NCI-H2081 (cell line): ENCODE data around the gene HLA-E.
"Not testable (repeated sequence)": the region's sequence is repeated elsewhere in the genome, so short reads cannot be mapped to it uniquely, and the experiment has no call there.

Experiments used
- DNase-seq, 2 experiments: peaks; one replicate each; lab custom pipeline; 2025; lab: John Stamatoyannopoulos, UW

The HLA-E gene

DNA sequence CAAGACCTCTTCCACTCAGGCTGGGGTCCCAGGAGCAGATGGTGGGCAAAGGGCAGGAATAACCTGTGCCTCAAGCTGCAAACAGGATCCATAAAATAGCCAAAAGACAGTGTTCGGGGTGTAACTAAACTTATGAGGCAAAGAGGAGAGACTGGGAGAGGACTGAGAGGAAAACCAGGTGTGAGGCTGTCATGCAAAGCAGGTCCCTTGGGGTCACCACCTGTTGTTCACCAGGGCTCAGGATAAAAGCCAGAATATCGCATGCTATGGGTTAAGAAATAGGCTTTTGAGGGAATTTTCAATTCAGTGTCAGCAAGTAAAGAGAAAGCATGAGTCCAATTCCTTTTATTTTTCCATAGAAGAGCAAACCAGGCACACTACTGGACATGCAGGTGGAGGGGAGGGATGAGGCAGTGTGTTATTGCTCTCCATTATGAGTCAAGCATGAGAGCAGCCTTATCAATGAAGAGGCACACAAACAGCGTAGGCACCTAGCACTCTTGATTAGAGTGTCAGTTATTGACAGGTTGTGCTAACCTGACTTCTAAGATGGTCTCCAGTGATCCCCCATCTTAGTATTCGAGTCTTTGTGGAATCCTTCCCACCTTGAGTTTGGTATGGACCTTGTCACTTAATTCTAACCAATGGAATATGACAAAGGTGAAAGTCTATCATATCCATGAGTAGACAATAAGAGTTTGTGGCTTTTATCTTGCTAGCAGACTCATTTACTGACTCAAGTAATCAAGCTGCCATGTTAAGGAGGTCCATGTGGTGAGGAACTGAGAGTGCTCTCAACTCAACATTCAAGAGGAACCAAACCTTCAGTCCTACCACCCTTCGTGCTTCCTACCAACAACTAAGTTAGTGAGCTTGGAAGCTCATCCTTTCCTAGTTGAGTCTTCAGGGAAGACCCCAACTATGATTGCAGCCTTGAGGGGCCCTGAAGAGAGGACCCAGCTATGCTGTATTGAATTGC lies 18.8 kb downstream of the HLA-E start:
- DNase-seq = no peak

DNA sequence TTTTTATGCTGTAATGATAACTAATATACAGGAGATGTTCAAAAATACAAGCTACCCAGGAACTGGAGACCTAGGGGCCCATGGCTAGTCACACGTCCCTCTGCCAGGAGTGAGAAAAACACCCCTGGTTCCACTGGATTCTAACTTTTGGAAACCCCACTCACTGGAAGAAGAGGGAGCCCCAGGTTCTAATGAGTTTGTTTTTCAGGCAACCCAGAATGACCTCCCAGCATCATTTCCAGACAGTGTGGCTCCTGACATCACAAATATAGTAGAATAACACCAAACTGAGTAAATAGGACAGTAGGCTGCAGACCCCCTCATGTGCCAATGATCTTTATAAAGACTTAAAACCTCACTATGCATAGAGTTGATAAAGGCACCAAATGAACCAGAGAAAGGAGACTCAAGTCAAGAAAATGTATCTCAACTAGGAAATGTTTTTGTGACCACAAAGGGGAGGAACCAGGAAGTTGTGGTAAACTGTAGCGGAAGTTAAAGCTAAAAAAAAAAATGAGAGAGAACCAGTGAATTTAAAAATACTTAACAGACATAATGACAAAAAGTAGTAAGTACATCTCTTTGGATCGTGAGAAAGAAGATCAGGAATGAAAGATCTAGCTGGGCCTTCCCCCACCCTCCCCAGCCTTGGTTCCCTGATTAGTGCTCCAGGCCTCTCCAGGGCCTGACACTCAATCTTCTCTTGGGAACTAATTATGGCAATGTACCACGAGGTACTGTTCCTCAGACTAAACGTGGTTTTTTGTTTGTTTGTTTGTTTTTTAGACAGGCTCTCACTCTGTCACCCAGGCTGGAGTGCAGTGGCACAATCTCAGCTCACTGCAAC lies 19.8 kb downstream of the HLA-E start:
- no peak for DNase-seq

DNA sequence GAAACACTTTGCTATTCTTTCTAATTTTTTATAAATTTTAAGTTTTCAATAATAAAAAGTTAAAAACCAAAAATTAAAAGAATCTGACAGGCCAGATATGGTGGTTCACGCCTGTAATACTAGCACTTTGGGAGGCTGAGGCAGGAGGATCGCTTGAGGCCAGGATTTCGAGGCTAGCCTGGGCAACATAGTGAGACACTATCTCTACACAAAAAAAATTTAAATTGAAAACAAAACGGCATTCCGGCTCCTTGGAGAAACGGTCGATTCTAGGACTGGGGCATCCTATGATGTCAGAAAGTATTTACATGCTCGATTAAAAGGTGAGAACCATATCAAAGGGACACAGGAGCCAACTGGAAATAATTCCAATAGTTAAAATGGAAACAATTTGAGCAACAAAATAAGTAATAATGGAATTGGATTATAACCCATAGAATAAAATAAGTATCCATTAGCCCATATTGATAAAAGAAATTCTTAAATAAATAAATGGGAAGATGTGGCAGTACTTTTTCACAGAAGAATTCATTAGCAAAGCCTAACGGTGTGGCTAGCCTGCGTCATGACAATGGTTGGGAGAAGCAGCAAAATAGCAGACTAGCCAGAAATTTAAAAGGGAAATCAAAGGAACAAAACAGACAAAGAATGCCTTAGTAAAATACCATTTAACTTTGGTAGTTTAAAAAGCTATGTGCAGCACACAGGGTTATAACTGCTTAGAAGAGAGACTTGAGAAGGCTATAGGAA lies 21.3 kb downstream of the HLA-E start:
- no peak for DNase-seq

DNA sequence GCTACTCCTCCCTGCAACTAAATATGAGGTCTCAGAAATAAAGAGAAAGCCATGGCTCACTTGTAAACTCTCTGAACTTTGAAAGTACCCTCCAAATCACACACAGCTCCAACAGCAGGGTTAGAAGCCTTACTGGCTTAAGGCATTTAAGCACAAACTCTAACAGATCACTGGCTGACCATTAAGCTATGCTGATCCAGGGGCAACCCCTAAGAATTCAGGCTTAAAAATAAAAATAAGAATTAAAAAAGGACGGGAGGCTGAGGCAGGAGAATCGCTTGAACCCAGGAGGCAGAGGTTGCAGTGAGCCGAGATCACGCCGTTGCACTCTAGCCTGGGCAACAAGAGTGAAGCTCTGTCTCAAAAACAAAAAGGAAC lies 21.8 kb downstream of the HLA-E start:
- no peak for DNase-seq

DNA sequence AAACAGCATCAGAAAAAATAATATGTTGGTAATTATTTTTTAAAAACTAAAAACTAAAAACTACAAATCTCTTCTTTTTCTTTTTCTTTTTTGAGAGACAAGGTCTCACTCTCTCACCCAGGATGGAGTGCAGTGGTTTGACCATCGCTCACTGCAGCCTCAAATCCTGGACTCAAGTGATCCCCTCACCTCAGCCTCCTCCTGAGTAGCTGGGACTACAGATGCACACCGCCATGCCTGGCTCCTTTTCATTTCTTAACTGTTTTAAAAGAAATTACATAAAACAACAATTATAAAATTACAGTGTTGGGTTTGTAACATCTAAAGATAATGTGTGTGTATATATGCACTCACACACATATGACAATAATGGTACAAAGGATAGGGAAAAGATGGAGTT lies 24.1 kb downstream of the HLA-E start:
- DNase-seq = no peak

DNA sequence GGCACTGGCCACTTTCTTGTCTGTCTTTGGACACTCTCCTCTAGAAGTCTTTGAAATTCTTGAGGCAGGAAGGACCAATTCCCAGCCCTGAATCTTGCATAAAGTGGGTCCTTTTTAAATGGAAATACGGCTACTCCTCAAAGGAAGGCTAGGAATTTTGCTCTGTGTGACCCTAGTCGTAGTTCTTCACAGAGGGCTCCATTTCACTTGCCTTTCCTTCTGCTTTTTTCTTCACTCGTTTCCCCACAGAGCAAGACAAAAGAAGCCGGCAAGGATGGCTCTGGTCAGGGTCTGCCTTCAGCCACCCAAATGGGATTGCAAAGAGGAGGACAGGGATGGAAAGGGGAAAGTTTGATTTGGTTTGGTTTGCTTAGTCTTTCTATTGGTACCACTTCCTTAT lies 25.8 kb downstream of the HLA-E start:
- no peak for DNase-seq

DNA sequence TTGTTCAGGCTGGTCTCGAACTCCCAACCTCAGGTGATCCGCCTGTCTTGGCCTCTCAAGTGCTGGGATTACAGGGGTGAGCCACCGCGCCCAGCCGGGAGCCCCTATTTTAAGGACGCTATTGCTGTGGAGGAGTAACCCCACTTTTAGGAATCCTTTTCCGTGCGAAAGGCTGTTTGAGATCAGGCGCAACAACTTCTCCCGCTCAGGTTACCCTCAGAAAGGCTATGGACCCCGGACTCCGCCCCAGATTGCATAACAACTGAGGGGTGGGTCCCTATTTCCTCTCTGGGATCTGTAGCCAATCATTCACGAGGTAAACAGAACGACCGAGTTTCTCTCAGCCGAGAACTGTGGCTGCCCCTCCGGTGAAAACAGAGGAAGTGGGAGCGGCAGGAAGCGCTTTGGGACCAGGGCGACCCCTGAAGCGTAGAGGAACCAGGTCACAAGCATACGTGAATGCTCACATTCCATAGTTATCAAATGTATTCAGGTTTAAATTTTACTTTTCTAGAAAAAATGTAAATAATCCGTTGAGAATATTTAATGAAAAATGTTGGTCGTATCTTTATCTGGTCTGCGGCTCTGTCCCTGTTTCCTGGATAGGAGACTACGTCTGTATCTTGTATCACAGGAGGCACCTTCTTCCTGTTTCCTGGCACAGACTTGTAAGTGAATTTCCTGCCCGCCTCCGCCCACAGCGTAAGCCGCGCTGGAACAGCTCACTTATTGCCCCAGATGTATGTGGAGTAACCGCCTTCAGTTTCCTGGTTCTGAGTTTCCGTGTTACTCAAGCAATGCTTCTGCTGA lies 26.8 kb downstream of the HLA-E start:
- DNase-seq = peak; percentile 15 to 25

DNA sequence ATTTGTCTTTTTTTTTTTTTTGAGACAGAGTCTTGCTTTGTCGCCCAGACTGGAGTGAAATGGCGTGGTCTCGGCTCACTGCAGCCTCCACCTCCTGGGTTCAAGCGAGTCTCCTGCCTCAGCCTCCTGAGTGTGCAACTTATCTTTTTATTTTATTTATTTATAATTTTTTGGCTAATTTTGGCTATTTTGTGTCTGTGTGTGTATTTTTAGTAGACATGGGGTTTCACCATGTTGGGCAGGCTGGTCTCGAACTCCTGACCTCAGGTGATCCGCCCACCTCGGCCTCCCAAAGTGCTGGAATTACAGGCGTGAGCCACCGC lies 27.4 kb downstream of the HLA-E start:
- DNase-seq = not testable (repeated sequence)

DNA sequence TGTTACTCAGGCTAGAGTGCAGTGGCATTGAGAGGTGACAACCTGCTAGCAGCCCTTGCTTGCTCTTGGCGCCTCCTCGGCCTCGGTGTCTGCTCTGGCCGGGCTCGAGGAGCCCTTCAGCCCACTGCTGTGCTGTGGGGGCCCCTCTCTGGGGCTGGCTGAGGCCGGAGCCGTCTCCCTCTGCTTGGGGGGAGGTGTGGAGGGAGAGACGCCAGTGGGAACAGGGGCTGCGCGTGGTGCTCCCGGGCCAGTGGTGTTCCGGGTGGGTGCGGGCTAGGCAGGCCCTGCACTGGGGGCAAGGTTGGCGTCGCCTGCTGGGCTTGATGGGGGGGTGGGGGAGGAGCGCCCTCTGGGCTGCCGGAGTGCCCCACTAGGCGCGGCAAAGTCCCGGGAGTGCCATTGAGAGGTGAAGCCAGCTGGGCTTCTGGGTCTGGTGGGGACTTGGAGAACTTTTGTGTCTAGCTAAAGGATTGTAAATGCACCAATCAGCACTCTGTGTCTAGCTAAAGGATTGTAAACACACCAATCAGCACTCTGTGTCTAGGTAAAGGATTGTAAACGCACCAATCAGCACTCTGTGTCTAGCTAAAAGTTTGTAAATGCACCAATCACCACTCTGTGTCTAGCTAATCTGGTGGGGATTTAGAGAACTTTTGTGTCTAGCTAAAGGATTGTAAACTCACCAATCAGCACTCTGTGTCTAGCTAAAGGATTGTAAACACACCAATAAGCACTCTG lies 28.6 kb downstream of the HLA-E start:
- DNase-seq = not testable (repeated sequence)

DNA sequence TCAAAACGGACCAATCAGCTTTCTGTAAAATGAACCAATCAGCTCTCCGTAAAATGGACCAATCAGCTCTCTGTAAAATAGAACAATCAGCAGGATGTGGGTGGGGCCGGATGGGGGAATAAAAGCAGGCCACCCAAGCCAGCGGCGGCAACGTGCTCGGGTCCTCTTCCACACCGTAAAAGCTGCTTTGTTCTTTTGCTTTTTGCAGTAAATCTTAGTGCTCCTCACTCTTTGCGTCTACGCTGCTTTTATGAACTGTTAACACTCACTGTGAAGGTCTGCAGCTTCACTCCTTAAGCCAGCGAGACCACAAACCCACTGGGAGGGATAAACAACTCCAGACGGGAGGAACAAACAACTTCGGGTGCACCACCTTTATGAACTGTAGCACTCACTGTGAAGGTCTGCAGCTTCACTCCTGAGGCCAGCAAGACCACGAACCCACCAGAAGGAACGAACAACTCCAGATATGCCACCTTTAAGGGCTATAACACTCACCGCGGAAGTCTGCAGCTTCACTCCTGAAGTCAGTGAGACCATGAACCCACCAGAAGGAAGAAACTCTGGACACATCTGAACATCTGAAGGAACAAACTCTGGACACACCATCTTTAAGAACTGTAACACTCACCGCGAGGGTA lies 29.3 kb downstream of the HLA-E start:
- not testable (repeated sequence) for DNase-seq

DNA sequence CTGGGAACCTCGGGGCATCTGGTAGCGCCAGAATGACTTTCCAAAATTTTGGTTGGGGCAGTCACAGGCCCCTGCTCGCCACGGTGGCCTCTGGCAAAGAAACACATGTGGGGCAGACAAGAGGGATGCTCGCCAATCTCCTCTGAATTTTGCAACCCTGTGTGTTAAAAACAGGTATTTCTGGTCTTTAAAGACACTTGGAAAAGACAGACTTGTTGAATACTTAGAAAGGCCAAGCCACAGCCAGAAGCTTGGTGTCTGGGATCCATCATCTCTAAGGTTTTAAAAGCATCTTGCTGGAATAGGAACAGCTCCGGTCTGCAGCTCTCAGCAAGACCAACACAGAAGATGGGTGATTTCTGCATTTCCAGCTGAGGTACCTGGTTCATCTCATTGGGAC lies 31.2 kb downstream of the HLA-E start:
- DNase-seq = no peak

DNA sequence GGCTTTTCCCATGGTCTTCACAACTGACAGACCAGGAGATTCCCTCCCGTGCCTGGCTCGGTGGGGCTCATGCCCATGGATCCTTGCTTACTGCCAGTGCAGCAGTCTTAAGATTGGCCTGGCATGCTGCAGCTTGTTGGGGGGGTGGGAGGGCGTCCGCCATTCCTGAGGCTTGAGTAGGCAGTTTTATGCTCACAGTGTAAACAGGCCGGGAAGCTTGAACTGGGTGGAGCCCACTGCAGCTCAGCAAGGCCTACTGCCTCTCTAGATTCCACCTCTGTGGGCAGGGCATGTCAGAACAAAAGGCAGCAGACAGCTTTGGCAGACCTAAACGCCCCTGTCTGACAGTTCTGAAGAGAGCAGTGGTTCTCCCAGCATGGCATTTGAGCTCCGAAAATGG lies 31.8 kb downstream of the HLA-E start:
- DNase-seq = not testable (repeated sequence)

DNA sequence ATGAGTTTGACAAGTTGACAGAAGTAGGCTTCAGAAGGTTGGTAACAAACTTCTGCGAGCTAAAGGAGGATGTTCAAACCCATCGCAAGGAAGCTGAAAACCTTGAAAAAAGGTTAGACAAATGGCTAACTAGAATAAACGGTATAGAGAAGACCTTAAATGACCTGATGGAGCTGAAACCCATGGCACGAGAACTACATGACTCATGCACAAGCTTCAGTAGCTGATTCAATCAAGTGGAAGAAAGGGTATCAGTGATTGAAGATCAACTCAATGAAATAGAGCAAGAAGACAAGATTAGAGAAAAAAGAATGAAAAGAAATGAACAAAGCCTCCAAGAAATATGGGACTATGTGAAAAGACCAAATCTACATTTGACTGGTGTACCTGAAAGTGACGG lies 32.6 kb downstream of the HLA-E start:
- not testable (repeated sequence) for DNase-seq

DNA sequence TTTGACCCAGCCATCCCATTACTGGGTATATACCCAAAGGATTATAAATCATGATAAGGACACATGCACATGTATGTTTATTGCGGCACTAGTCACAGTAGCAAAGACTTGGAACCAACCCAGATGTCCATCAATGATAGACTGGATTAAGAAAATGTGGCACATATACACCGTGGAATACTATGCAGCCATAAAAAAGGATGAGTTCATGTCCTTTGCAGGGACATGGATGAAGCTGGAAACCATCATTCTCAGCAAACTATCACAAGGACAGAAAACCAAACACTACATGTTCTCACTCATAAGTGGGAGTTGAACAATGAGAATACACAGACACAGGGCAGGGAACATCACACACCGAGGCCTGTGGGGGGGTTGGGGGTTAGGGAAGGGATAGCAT lies 37.1 kb downstream of the HLA-E start:
- DNase-seq = not testable (repeated sequence)

DNA sequence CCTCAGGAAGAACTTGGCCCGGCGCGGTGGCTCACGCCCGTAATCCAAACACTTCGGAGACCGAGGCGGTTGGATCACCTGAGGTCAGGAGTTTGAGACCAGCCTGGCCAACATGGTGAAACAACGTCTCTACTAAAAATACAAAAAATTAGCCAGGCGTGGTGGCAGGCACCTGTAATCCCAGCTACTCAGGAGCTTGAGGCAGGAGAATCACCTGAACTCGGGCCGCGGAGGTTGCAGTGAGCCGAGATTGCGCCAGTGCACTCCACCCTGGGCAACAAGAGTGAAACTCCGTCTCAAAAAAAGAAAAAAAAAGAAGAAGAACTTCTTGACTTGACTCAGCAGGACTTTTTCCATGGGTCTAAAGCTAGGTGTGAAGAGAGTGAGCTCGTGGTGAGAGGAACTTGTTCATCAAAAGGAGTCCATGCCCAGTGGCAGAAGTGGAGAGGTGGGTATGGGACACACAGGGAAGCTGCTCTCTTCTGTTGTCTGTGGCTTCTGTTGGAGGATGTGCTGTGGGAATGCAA lies 40.1 kb downstream of the HLA-E start:
- not testable (repeated sequence) for DNase-seq

DNA sequence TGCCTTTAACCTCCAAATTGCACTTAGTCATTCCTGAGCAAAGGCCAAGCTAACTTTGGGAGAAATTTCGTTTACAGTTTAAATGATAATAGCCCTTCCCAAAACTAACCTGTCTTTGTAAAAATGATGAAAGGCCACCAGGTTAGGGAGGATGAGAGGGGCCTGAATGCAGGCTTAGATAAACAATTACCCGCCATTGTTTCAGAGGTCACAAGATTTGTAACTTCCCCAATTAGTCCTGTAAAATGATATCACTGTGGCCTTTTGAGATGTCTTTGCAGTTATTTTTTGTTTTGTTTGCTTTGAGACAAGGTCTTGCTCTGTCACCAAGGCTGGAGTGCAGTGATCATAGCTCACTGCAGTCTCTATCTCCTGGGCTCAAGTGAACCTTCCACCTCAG lies 40.7 kb downstream of the HLA-E start:
- no peak for DNase-seq

DNA sequence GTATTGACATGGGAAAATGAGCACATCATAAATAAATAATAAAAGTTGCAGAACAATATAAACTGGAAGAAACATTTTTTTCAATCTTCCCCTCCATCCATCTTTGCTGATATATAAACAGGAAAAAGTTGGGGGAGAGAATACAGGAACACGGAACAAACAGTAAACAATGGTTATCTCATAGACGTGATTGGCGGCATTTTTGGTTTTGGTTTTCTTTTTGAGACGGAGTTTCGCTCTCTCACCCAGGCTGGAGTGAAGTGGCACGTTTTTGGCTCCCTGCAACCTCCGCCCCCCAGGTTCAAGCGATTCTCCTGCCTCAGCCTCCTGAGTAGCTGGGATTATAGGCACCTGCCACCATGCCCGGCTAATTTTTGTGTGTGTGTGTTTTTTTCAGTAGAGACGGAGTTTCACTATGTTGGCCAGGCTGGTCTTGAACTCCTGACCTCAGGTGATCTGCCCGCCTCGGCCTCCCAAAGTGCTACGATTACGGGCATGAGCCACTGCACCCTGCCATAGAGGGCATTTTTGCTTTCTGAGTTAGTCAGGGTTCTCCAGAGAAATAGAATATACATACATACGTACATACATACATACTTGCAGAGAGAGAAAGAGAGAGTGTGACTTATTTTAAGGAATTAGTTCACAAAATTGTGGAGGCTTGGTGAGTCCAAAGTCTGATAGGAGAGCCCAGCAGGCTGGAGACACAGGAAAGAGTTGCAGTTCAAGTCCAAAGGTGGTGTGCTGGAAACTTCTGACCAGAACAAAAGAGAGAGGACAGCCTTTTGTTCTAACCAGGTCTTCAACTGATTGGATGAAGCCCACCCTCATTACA lies 44.4 kb downstream of the HLA-E start:
- DNase-seq = no peak

DNA sequence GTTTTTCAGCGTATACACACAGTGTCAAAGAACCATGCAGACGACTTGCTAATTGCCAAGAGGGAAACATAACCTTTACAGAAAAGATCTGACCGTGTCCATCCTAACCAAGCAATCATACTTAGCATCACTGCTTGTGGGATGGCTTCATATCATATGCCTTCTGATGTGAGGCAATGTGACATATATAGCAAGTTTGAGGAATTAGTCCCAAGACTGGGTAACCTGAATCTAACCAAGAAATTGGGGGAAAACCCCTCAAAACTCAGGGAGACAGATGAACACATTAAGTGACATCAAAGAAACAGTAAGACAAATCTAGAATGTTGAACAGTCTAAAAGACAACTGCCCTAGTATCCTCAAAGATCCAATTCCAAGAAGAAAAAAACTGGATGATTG lies 48.6 kb downstream of the HLA-E start:
- no peak for DNase-seq
